Adrenal gland (tissue), 5 donors: ENCODE measurements around the gene GABBR1.

Source experiments
- POLR2A ChIP-seq, 2 donors: fragments of 450-650 bp; IDR thresholded peaks; one replicate each; pipeline ENCODE4 v1.6.1; 2017; ENCODE audit warnings: antibody characterized with exemption in 2 of 2, mild to moderate bottlenecking in 2 of 2, moderate library complexity in 1 of 2
- TF ChIP-seq, protein P1 (sequence below), 6 experiments: fragments of 450-650 bp in 4 of 6; fragments of 200-600 bp in 2 of 6; sonication (generic) in 1 of 6; IDR thresholded peaks; 1 replicate in 5 of 6; 2 replicates in 1 of 6; pipeline versions ENCODE4 v1.5.1 to v1.8.0; 2016 to 2021; ENCODE audit warnings: antibody characterized with exemption in 6 of 6, mild to moderate bottlenecking in 2 of 6, moderate library complexity in 1 of 6
- donor health status: DM: no; HTN: no; CAD: no.

DNA sequence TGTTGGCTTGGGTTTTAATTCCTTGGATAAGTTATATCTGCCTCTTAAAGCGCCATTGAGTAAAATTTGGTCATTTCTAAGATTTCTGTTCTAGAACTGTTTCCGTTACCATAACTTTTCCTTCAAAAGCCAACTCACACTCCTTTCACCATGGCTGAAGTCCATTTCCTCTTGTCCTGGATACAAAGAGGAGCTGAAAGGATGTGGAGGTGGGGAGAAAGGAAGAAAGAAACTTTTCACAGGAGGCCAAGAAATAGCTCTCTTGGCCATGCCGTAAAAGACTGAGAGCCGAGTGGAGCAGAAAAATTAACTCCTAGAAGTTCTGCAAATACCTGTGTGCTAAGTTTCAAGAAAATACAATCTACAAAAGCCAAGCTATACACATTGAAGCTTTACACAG is 21.6 kb downstream of the GABBR1 start:
- TF ChIP-seq, protein P1, sequence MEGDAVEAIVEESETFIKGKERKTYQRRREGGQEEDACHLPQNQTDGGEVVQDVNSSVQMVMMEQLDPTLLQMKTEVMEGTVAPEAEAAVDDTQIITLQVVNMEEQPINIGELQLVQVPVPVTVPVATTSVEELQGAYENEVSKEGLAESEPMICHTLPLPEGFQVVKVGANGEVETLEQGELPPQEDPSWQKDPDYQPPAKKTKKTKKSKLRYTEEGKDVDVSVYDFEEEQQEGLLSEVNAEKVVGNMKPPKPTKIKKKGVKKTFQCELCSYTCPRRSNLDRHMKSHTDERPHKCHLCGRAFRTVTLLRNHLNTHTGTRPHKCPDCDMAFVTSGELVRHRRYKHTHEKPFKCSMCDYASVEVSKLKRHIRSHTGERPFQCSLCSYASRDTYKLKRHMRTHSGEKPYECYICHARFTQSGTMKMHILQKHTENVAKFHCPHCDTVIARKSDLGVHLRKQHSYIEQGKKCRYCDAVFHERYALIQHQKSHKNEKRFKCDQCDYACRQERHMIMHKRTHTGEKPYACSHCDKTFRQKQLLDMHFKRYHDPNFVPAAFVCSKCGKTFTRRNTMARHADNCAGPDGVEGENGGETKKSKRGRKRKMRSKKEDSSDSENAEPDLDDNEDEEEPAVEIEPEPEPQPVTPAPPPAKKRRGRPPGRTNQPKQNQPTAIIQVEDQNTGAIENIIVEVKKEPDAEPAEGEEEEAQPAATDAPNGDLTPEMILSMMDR (IDR thresholded peaks at IDR 0.05): no peak
- TF ChIP-seq POLR2A (IDR thresholded peaks at IDR 0.05): no peak
